HG03565 (cell line): Measurements from ENCODE around the gene HACD4.

Source experiments
- ATAC-seq: cut with Tn5 transposase; IDR thresholded peaks from one replicate; pipeline ENCODE4 v1.9.1; 2021; ENCODE audit warnings: mild to moderate bottlenecking, moderate library complexity; ENCODE audit not compliant: unreplicated experiment

HACD4 gene

GRCh38 chr9:21031091-21031807 is at the start of gene HACD4:
HACD4 (minus strand) TSS chr9:21031640; CDS start chr9:21031590, 50 bp downstream.
- ATAC-seq = peak; percentile 52

GRCh38 chr9:21080793-21081192 is 49.4 kb upstream of the HACD4 start:
- no peak for ATAC-seq

GRCh38 chr9:21078702-21079101 is 47.3 kb upstream of the HACD4 start:
- ATAC-seq = no peak

- no peak for ATAC-seq
Observed at GRCh38 chr9:21077781-21078180, 46.3 kb upstream of the HACD4 start, which contains the start of gene IFNB1. IFNB1 (minus strand) TSS chr9:21077942; CDS start chr9:21077869, 73 bp downstream.

- no peak for ATAC-seq
Observed at GRCh38 chr9:21075484-21075883, 44.0 kb upstream of the HACD4 start.

- no peak for ATAC-seq
Observed at GRCh38 chr9:21070906-21071305, 39.5 kb upstream of the HACD4 start.

- no peak for ATAC-seq
Observed at GRCh38 chr9:21070171-21070571, 38.7 kb upstream of the HACD4 start.

- ATAC-seq = peak; percentile 74
Observed at GRCh38 chr9:21060919-21061561, 29.6 kb upstream of the HACD4 start.

GRCh38 chr9:21056931-21057330 is 25.5 kb upstream of the HACD4 start:
- no peak for ATAC-seq

- ATAC-seq = no peak
Observed at GRCh38 chr9:21053851-21054250, 22.4 kb upstream of the HACD4 start.

GRCh38 chr9:21047281-21047691 is 15.8 kb upstream of the HACD4 start:
- no peak for ATAC-seq

GRCh38 chr9:21043841-21044240 is 12.4 kb upstream of the HACD4 start:
- no peak for ATAC-seq

GRCh38 chr9:21042466-21042865 is 11.0 kb upstream of the HACD4 start:
- no peak for ATAC-seq

GRCh38 chr9:21039302-21039701 is 7.9 kb upstream of the HACD4 start:
- no peak for ATAC-seq

- no peak for ATAC-seq
Observed at GRCh38 chr9:21037278-21037677, 5.8 kb upstream of the HACD4 start.

GRCh38 chr9:21031808-21032183 is 356 bp upstream of the HACD4 start:
- no peak for ATAC-seq

- ATAC-seq = peak; percentile 90
Observed at GRCh38 chr9:21030389-21031035, 928 bp downstream of the HACD4 start.

- no peak for ATAC-seq
Observed at GRCh38 chr9:21029661-21030060, 1.8 kb downstream of the HACD4 start.

GRCh38 chr9:21028466-21028865 is 3.0 kb downstream of the HACD4 start:
- ATAC-seq = no peak

- no peak for ATAC-seq
Observed at GRCh38 chr9:21027295-21027694, 4.1 kb downstream of the HACD4 start.

GRCh38 chr9:21023861-21024260 is 7.6 kb downstream of the HACD4 start:
- ATAC-seq = no peak

GRCh38 chr9:21018177-21018576 is 13.3 kb downstream of the HACD4 start:
- no peak for ATAC-seq
